Stimulated activated CD4-positive, alpha-beta T cell treated with anti-CD3 and anti-CD28 coated beads, Interleukin-1b, Interleukin-23, amount 100 ng/mL, for 48 hours (primary cell): ENCODE results near the gene DUS3L.
"Not testable (repeated sequence)": the region's sequence is repeated elsewhere in the genome, so short reads cannot be mapped to it uniquely, and the experiment has no call there.

Experiments
- DNase-seq: peaks from one replicate; pipeline ENCODE4 v3.0.0-alpha.2; 2020

Gene DUS3L

DNA sequence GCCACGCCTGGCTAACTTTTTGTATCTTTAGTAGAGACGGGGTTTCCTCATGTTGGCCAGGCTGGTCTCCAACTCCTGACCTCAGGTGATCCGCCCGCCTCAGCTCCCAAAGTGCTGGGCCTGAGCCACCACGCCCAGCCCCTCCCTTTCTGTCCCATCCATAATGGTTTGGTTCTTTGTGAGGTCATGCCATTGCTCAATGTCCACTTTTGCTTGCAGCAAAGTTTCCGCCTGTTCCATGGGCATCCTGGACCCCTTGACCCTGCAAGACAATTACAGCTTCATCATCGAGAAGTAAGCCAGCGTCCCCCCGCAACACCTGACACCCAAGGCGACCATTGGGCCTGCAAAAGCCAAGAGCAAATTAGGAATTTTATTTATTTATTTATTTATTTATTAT, 23.0 kb downstream of the DUS3L start:
- DNase-seq: no peak

DNA sequence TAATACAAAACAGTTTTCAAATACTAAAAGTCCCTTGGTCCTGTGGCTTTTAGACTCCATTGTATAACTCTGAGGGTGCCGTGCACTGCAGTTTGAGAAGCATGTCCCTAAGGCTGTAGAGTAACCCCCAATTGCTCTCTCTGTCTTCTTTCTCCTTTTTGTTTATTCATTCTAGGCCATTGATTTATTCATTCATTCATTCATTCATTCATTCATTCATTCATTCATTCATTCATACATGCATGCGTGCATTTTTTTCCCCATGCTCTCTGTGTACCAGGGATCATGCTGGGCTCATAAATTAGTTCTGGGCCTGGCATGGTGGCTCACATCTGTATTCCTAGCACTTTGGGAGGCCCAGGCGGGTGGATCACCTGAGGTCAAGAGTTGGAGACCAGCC, 25.7 kb downstream of the DUS3L start:
- no peak for DNase-seq

DNA sequence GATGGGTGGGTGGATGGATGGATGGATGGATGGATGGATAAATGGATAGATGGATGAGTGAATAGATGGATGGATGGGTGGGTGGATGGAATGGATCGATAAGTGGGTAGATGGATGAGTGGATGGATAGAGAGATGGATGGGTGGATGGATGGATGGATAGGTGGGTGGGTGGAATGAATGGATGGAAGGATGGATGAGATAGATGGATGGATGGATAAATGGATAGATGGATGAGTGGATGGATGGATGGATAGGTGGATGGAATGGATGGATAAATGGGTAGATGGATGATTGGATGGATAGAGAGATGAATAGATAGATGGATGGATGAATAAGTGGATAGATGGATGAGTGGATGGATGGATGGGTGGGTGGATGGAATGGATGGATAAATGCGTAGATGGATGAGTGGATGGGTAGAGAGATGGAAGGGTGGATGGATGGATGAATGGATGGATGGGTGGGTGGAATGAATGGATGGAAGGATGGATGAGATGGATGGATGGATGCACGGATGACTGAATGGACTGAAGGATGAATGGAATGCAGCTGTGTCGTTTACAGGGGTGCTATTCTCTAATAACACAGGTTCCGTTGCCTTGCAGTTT, 28.2 kb downstream of the DUS3L start:
- no peak for DNase-seq

DNA sequence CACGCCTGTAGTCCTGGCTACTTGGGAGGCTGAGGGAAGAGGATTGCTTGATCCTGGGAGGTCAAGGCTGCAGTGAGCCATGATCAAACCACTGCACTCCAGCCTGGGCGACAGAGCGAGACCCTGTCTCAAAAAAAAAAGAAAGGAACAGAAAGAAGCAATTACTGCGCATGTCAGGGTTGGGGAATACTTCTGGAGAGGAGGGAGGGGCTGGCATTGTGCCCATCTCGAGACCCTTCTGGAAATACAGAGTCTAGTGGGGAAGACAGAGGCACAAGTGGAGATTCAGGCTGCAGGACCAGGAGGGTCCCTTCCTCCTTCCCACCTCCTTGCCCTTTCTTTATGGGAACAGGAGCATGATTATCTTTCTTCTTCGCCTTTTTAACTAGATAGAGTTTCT, 37.2 kb downstream of the DUS3L start:
- no peak for DNase-seq

DNA sequence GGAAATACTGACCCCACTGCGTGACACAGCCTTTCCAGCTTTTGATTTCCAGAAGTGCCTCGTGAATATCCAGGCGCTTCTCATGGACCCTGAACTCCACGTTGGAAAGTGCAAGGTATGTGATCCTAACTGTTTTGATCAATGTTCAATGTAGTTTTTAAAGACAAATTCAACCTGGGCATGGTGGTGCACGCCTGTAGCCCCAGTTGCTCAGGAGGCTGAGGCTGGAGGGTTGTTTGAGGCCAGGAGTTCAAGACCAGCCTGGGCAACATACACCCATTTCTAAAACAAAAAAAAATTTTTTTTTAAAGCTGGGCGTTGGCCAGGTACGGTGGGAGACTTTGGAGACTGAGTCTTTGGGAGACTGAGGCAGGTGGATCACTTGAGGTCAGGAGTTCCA, 39.3 kb downstream of the DUS3L start:
- DNase-seq: no peak

DNA sequence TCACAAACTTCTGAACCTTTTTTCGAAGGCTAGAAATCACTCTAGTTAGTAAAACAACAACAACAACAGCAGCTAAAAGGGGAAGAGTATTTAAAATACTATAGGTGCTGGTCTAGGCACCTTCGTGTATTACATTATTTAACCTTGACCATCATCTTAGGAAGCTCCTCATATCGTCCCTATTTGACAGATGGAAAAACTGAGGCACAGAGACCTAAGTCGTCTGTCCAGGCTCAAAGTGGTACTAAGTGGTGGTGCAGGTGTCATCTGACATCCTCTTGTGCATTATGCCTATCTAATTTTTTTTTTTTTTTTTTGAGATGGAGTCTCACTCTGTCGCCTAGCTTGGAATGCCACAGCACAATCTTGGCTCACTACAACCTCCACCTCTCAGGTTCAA, 41.5 kb downstream of the DUS3L start:
- no peak for DNase-seq

DNA sequence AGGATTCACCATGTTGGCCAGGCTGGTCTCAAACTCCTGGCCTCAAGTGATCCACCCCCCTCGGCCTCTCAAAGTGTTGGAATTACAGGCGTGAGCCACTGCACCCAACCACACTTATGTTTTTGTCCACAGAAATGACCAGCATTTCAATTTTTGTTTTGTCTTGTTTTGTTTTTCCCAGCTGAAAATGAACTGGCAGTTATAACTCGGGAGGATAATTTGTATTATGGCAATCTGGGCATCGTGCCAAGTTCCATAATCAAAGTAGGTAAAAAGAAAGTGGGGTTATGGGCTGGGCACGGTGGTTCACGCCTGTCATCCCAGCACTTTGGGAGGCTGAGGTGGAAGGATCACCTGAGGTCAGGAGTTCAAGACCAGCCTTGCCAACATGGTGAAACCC, 42.0 kb downstream of the DUS3L start:
- DNase-seq: not testable (repeated sequence)

DNA sequence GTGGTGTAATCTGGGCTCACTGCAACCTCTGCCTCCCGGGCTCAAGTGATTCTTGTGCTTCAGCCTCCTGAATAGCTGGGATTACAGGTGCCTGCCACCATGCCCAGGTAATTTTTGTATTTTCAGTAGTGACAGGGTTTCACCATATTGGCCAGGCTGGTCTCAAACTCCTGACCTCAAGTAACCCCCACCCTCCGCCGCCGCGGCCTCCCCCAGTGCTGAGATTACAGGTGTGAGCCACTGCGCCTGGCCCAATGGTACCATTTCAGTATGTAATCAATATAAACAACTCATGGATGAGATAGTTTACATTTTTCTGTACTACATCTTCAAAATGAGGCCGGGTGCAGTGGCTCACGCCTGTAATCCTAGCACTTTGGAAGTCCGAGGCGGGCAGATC, 46.0 kb downstream of the DUS3L start:
- DNase-seq: not testable (repeated sequence)

DNA sequence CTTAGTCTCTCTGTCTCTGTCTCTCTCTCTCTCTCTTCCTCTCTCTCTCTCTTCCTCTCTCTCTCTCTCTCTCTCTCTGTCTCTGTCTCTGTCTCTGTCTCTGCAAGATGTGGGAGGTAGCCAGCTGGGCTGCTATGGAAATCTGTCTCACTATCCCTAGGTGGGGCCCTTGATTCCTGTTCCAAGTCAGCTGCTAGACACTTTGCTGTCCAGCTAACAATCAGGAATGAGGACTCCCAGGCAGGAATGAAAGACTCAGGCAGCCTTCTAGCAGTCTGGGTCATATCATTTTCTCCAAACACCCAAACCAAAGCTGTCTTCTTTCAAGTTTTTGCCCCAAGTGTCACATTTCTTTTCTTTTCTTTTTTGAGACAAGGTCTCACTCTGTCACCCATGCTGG, 47.3 kb downstream of the DUS3L start:
- DNase-seq: no peak

DNA sequence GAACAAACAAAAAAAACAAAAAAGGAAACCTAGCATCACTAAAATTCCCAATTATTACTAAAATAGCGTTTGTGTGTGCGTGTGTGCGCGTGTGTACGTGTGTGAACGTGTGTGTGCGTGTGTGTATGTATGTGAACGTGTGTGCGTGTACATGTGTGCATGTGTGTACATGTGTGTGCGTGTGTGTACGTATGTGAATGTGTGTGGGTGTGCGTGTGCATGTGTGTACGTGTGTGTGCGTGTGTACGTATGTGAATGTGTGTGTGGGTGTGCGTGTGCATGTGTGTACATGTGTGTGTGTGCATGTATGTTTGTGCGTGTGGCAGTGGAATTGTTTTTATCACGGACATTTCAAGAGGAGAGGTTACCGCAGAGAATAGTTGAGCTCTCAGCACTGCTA, 48.9 kb downstream of the DUS3L start:
- DNase-seq: no peak

DNA sequence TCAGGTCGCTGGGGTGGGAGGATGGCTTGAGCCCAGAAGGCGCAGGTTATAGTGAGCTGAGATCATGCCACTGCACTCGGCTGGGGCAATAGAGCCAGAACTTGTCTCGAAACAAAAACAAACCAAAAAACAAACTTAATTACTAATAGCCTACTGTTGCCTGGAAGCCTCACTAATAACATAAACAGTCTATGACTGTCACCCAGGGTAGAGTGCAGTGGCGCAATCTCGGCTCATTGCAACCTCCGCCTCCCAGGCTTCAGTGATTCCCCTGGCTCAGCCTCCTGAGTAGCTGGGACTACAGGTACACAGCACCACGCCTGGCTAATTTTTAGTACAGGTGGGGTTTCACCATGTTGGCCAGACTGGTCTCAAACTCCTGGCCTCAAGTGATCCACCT, 52.5 kb downstream of the DUS3L start:
- no peak for DNase-seq
